ENCODE measurements around the gene TMX3. TPM values are rescaled to one million over a fixed set of nuclear protein-coding genes. Genes with fewer than 3 reads are reported as not detected.
A peak's percentile ranks its signal among the peaks of the same experiment; 100 is the strongest.

The TMX3 gene
- total RNA-seq, 4 donors from 2014 or later: 45.5 to 88.3 (median 57.0) TPM

DNA sequence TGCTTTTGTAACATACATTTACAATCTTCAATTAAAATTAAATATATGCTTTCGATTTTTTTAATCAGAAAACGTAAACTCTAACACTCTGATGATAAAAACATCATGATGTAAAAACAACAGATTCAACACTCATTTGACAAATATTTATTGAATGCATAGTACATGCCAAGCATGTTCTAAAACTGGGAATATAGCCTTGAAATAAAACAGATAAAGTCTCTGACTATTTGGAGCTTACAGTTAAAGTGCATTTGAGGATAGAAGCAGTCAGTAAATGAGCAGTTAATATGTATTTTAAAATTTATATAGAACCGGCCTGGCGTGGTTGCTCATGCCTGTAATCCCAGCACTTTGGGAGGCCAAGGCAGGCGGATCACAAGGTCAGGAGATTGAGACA is 47.8 kb downstream of the TMX3 start:
- DNase-seq: no peak
- Histone ChIP-seq H3K36me3 (no peaks in the 10 kb centered on the region), H3K4me3 (no peak overlapping the region), H3K27me3 (no peaks in the 10 kb centered on the region), H3K9me3 (no peaks in the 10 kb centered on the region), H3K27ac (no peak overlapping the region), H3K4me1 (no peaks in the 10 kb centered on the region)
- no peak for TF ChIP-seq POLR2A (IDR thresholded peaks at IDR 0.05)
- TF ChIP-seq, protein P1, sequence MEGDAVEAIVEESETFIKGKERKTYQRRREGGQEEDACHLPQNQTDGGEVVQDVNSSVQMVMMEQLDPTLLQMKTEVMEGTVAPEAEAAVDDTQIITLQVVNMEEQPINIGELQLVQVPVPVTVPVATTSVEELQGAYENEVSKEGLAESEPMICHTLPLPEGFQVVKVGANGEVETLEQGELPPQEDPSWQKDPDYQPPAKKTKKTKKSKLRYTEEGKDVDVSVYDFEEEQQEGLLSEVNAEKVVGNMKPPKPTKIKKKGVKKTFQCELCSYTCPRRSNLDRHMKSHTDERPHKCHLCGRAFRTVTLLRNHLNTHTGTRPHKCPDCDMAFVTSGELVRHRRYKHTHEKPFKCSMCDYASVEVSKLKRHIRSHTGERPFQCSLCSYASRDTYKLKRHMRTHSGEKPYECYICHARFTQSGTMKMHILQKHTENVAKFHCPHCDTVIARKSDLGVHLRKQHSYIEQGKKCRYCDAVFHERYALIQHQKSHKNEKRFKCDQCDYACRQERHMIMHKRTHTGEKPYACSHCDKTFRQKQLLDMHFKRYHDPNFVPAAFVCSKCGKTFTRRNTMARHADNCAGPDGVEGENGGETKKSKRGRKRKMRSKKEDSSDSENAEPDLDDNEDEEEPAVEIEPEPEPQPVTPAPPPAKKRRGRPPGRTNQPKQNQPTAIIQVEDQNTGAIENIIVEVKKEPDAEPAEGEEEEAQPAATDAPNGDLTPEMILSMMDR (IDR thresholded peaks at IDR 0.05): no peak

DNA sequence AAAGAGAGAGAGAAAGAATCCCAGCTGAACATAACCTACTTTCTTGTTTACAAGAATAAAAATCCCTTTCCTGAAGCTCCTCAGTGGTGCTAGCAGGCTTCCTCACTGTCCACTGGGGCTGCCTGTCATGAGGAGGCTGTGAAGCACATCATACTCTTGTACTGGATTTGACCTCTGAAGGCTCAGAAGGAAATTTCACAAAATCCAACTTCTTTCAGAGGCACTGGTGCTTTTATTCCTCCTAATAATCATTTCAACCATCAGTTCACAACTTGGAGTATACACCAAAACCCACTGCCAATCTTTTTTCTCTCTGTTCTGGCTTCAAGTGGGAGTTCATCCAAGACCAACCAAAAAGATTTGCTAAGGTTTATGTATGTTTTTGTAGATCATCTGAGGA is 48.5 kb downstream of the TMX3 start:
- H3K9me3 ChIP-seq: no peaks in the 10 kb centered on the region
- H3K27me3 ChIP-seq: no peaks in the 10 kb centered on the region
- TF ChIP-seq, protein P1 (IDR thresholded peaks at IDR 0.05): no peak
- no peak for TF ChIP-seq POLR2A (IDR thresholded peaks at IDR 0.05)
- H3K27ac ChIP-seq: no peak overlapping the region
- H3K36me3 ChIP-seq: no peaks in the 10 kb centered on the region
- no peaks in the 10 kb centered on the region for H3K4me1 ChIP-seq
- H3K4me3 ChIP-seq: no peak overlapping the region
- DNase-seq: no peak

DNA sequence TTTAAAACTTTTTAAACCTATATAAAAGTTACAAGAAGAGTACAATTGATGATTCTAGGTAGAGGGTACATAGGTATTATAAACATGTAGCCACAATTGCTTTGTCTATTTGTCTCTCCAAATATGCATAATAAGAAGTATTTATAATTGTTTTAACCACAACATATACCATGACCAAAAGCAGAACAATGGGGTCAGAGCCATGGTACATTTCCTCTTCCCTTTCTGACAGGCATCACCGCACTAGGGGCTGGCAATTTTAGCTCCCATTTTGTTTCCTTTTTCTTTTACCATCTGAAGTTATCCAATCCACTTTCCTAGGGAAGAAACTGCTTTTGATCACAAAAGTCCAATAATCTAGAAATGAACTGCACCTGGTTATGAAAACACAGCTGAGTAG is 49.3 kb downstream of the TMX3 start:
- Histone ChIP-seq H3K27ac (no peak overlapping the region), H3K4me1 (no peaks in the 10 kb centered on the region), H3K4me3 (no peak overlapping the region), H3K27me3 (no peaks in the 10 kb centered on the region), H3K9me3 (no peaks in the 10 kb centered on the region), H3K36me3 (no peaks in the 10 kb centered on the region)
- TF ChIP-seq POLR2A (IDR thresholded peaks at IDR 0.05): no peak
- TF ChIP-seq, protein P1 (IDR thresholded peaks at IDR 0.05): no peak
- DNase-seq: no peak

DNA sequence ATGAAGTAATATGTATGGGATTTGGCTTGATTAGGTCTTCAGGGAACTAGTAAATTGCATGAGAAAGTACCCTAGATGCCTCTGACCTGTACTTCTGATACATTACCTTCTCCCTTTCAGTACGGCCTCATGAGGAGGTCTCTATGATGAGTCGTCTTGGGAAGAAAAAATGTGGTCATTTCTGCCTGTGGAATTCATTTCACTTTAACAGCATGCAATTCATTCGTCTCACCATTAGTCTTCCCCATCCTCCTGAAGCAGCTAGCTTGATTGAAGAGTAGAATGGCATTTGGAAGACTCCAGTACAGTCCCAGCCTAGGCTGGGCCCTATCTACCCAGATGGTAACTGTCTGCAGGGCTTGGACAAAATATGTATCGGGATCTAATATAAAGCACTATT is 52.2 kb downstream of the TMX3 start:
- Histone ChIP-seq H3K36me3 (no peaks in the 10 kb centered on the region), H3K4me1 (no peaks in the 10 kb centered on the region), H3K9me3 (no peaks in the 10 kb centered on the region), H3K27ac (no peak overlapping the region), H3K4me3 (no peak overlapping the region), H3K27me3 (no peaks in the 10 kb centered on the region)
- no peak for DNase-seq
- TF ChIP-seq, protein P1 (IDR thresholded peaks at IDR 0.05): no peak
- no peak for TF ChIP-seq POLR2A (IDR thresholded peaks at IDR 0.05)

DNA sequence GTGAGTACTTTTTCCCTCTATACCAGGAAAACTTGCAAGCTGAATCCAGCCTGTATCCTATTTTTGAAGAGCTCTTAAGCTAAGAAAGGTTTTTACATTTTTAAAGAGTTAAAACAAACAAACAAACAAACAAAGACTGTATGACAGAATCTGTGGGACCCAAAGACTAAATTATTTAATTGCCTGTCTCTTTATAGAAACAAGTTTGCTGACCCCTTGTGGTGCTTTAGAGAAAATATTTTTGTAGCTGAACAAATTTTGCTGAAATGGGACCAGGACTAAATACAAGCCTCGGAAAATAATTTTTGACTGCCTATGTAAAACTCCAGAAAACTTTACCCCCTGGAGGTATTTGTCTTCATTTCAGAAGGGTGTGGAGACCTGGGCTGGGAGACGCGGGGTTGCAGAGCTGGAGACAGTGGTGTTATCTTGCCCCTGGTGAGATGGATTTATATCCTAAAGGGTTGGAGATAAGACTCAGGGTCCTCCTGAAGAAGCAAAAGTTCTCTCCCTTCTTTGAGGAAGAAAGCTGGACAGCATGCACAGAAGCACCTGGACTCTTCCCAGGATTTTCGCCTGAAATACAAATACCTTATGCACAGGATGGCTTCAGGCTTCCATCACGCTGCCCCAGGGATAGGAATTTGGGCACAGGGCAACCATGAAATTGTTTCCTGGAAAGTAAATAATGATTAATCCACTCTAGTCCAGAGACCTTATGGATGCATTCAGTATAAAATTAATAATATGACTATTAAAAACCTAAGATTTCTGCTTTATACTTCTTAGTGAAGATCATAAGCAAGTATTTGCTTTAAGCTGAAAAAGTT is 54.3 kb downstream of the TMX3 start:
- DNase-seq: no peak
- Histone ChIP-seq H3K4me1 (no peaks in the 10 kb centered on the region), H3K4me3 (no peak overlapping the region)

More for the DNA sequence above, 54.3 kb downstream of the TMX3 start:
- H3K27me3 ChIP-seq: no peaks in the 10 kb centered on the region
- no peak overlapping the region for H3K27ac ChIP-seq
- H3K36me3 ChIP-seq: no peaks in the 10 kb centered on the region
- no peaks in the 10 kb centered on the region for H3K9me3 ChIP-seq
- TF ChIP-seq, protein P1 (IDR thresholded peaks at IDR 0.05): peak in 5 of 6 experiments; percentile 21 to 59 (median 43)
- no peak for TF ChIP-seq POLR2A (IDR thresholded peaks at IDR 0.05)
